Chondrocyte (in vitro differentiated cells): Measurements from ENCODE around the gene IZUMO4. TPM values are rescaled to one million over a fixed set of nuclear protein-coding genes. Genes with fewer than 3 reads are reported as not detected.

Experiments used
- DNase-seq: peaks from one replicate; pipeline ENCODE4 v3.0.0; 2021; ENCODE audit warnings: mixed read lengths, low spot score
- H3K27ac Mint-ChIP-seq: one replicate; pipeline ENCODE4 v1.8.0; 2021; ENCODE audit warnings: mild to moderate bottlenecking, moderate library complexity, mixed read lengths; ENCODE audit not compliant: unreplicated experiment
- H3K27me3 Mint-ChIP-seq: 2 replicates; pipeline ENCODE4 v1.8.0; 2021; ENCODE audit warnings: low read depth, mixed read lengths
- H3K36me3 Mint-ChIP-seq: 2 replicates; pipeline ENCODE4 v1.8.0; 2021; ENCODE audit warnings: low read depth, mixed read lengths
- H3K4me1 Mint-ChIP-seq: 2 replicates; pipeline ENCODE4 v1.8.0; 2021; ENCODE audit warnings: low read depth, mild to moderate bottlenecking, mixed read lengths
- H3K4me3 Mint-ChIP-seq: one replicate; pipeline ENCODE4 v1.8.0; 2021; ENCODE audit warnings: mild to moderate bottlenecking, moderate library complexity, mixed read lengths; ENCODE audit not compliant: unreplicated experiment
- H3K9me3 Mint-ChIP-seq: 2 replicates; pipeline ENCODE4 v1.8.0; 2021; ENCODE audit warnings: low read depth, mixed read lengths
- total RNA-seq: library from RNA; stranded (reverse); gene quantifications from 3 replicates; pipeline ENCODE4 v1.2.1, GENCODE V29; 2021
- TF ChIP-seq, protein P1 (sequence below): fragments of 200-600 bp; sonication (generic); IDR thresholded peaks from 2 replicates; pipeline ENCODE4 v1.5.0; 2021; ENCODE audit warnings: antibody characterized with exemption, mild to moderate bottlenecking, moderate library complexity

IZUMO4 gene
- total RNA-seq, 1 donor from 2014 or later: 3.2 TPM

GRCh38 chr19:2132731-2133490 lies 36.2 kb downstream of the IZUMO4 start:
- H3K27ac Mint-ChIP-seq: no peak overlapping the region
- DNase-seq: no peak
- TF ChIP-seq, protein P1, sequence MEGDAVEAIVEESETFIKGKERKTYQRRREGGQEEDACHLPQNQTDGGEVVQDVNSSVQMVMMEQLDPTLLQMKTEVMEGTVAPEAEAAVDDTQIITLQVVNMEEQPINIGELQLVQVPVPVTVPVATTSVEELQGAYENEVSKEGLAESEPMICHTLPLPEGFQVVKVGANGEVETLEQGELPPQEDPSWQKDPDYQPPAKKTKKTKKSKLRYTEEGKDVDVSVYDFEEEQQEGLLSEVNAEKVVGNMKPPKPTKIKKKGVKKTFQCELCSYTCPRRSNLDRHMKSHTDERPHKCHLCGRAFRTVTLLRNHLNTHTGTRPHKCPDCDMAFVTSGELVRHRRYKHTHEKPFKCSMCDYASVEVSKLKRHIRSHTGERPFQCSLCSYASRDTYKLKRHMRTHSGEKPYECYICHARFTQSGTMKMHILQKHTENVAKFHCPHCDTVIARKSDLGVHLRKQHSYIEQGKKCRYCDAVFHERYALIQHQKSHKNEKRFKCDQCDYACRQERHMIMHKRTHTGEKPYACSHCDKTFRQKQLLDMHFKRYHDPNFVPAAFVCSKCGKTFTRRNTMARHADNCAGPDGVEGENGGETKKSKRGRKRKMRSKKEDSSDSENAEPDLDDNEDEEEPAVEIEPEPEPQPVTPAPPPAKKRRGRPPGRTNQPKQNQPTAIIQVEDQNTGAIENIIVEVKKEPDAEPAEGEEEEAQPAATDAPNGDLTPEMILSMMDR: no peak
- H3K4me1 Mint-ChIP-seq: no peaks in the 10 kb centered on the region
- no peaks in the 10 kb centered on the region for H3K27me3 Mint-ChIP-seq
- H3K4me3 Mint-ChIP-seq: no peak overlapping the region
- H3K9me3 Mint-ChIP-seq: no peaks in the 10 kb centered on the region
- peaks cover 12% of the 10 kb centered on the region for H3K36me3 Mint-ChIP-seq

GRCh38 chr19:2135474-2136402 lies 39.0 kb downstream of the IZUMO4 start:
- Mint-ChIP-seq H3K36me3 (peaks cover 14% of the 10 kb centered on the region), H3K27ac (no peak overlapping the region), H3K27me3 (no peaks in the 10 kb centered on the region), H3K9me3 (no peaks in the 10 kb centered on the region), H3K4me3 (no peak overlapping the region), H3K4me1 (peaks cover 8% of the 10 kb centered on the region)
- DNase-seq: peak; percentile 93
- TF ChIP-seq, protein P1: no peak

GRCh38 chr19:2136796-2137195 lies 40.1 kb downstream of the IZUMO4 start:
- DNase-seq: no peak
- Mint-ChIP-seq H3K27ac (no peak overlapping the region), H3K36me3 (peaks cover 14% of the 10 kb centered on the region), H3K4me3 (no peak overlapping the region), H3K27me3 (no peaks in the 10 kb centered on the region), H3K4me1 (peaks cover 8% of the 10 kb centered on the region), H3K9me3 (no peaks in the 10 kb centered on the region)
- TF ChIP-seq, protein P1: no peak

GRCh38 chr19:2138061-2138728 lies 41.5 kb downstream of the IZUMO4 start:
- H3K36me3 Mint-ChIP-seq: peaks cover 8% of the 10 kb centered on the region
- TF ChIP-seq, protein P1: no peak
- no peaks in the 10 kb centered on the region for H3K9me3 Mint-ChIP-seq
- no peak overlapping the region for H3K4me3 Mint-ChIP-seq
- H3K27ac Mint-ChIP-seq: no peak overlapping the region
- no peaks in the 10 kb centered on the region for H3K27me3 Mint-ChIP-seq
- peaks cover 8% of the 10 kb centered on the region for H3K4me1 Mint-ChIP-seq
- DNase-seq: no peak
